DND-41 (cell line): ENCODE measurements around the gene NEUROG3.
"Not testable (repeated sequence)": the region's sequence is repeated elsewhere in the genome, so short reads cannot be mapped to it uniquely, and the experiment has no call there.

Source experiments
- ATAC-seq: fragments of 200-7000 bp; cut with Tn5 transposase; 3 replicates; pipeline ENCODE4 v1.9.1; 2021; ENCODE audit warnings: low read depth; ENCODE audit not compliant: insufficient read depth
- DNase-seq: peaks from one replicate; pipeline ENCODE4 v3.0.0-alpha.2; 2020
- H2AFZ ChIP-seq: 2 replicates; pipeline ENCODE4 v1.6.0; 2012; ENCODE audit warnings: low read depth, low read length
- H3K27ac ChIP-seq: 2 replicates; pipeline ENCODE4 v1.5.1; 2012; ENCODE audit warnings: low read length, inconsistent platforms
- H3K27me3 ChIP-seq: fragments of 200-600 bp; sonication (generic); 2 replicates; pipeline ENCODE4 v1.6.0; 2012; ENCODE audit warnings: low read length, mild to moderate bottlenecking, inconsistent platforms; ENCODE audit not compliant: insufficient read depth, poor library complexity
- H3K36me3 ChIP-seq: 2 replicates; pipeline ENCODE4 v1.5.1; 2012; ENCODE audit warnings: low read length, inconsistent platforms; ENCODE audit not compliant: insufficient read depth
- H3K4me1 ChIP-seq: 2 replicates; pipeline ENCODE4 v1.5.1; 2012; ENCODE audit warnings: mild to moderate bottlenecking, low read length; ENCODE audit not compliant: insufficient read depth
- H3K4me2 ChIP-seq: 2 replicates; pipeline ENCODE4 v1.6.0; 2012; ENCODE audit warnings: mild to moderate bottlenecking, moderate library complexity, low read length, inconsistent platforms; ENCODE audit not compliant: insufficient read depth
- H3K4me3 ChIP-seq, 2 experiments: fragments of 200-600 bp in 1 of 2; shearing (Covaris generic) in 1 of 2; 2 replicates each; pipeline ENCODE4 v1.5.1; 2012 to 2016; ENCODE audit warnings: inconsistent platforms in 2 of 2, low read length in 2 of 2, mild to moderate bottlenecking in 2 of 2, low read depth in 1 of 2, moderate library complexity in 1 of 2
- H3K79me2 ChIP-seq: 2 replicates; pipeline ENCODE4 v1.6.0; 2012; ENCODE audit warnings: low read length, inconsistent platforms; ENCODE audit not compliant: insufficient read depth
- H3K9ac ChIP-seq: 2 replicates; pipeline ENCODE4 v1.6.0; 2012; ENCODE audit warnings: low read depth, mild to moderate bottlenecking, inconsistent platforms, low read length, moderate library complexity
- H3K9me3 ChIP-seq: 2 replicates; pipeline ENCODE4 v1.5.1; 2012; ENCODE audit warnings: low read length, moderate library complexity, mild to moderate bottlenecking, inconsistent platforms; ENCODE audit not compliant: insufficient read depth, severe bottlenecking
- H4K20me1 ChIP-seq: 2 replicates; pipeline ENCODE4 v1.6.0; 2012; ENCODE audit warnings: low read length; ENCODE audit not compliant: insufficient read depth
- CTCF ChIP-seq: IDR thresholded peaks from 2 replicates; pipeline ENCODE4 v1.5.1; 2012; ENCODE audit warnings: borderline replicate concordance, low read length, moderate library complexity, mild to moderate bottlenecking; ENCODE audit not compliant: poor library complexity, severe bottlenecking; ENCODE audit errors: extremely low read depth
- EZH2 ChIP-seq: IDR thresholded peaks from 3 replicates; pipeline ENCODE4 v1.6.1; 2012; ENCODE audit warnings: borderline replicate concordance, low read depth, mild to moderate bottlenecking, moderate library complexity, low read length, inconsistent platforms; ENCODE audit not compliant: severe bottlenecking

NEUROG3 gene

GRCh38 chr10:69537449-69537848, 35.8 kb downstream of the NEUROG3 start:
- DNase-seq (no peak), ATAC-seq (no peak)
- Histone ChIP-seq H3K9ac (no peak overlapping the region), H3K4me1 (no peaks in the 10 kb centered on the region), H3K36me3 (no peaks in the 10 kb centered on the region), H3K79me2 (no peaks in the 10 kb centered on the region), H4K20me1 (no peaks in the 10 kb centered on the region), H3K27ac (no peak overlapping the region), H3K27me3 (no peaks in the 10 kb centered on the region), H3K4me3 (no peak overlapping the region), H3K4me2 (no peak overlapping the region), H2AFZ (no peak overlapping the region), H3K9me3 (peaks cover 17% of the 10 kb centered on the region)
- TF ChIP-seq CTCF = no peak
- no peak for TF ChIP-seq EZH2

GRCh38 chr10:69536521-69536920, 36.7 kb downstream of the NEUROG3 start:
- H3K27ac ChIP-seq, H3K36me3 ChIP-seq, ATAC-seq, DNase-seq, H3K9ac ChIP-seq, H2AFZ ChIP-seq, H3K79me2 ChIP-seq, H3K4me2 ChIP-seq, H4K20me1 ChIP-seq, H3K4me1 ChIP-seq, H3K27me3 ChIP-seq, H3K4me3 ChIP-seq: not testable (repeated sequence)
- H3K9me3 ChIP-seq = peaks cover 12% of the 10 kb centered on the region

GRCh38 chr10:69533658-69534057, 39.6 kb downstream of the NEUROG3 start:
- Histone ChIP-seq H3K27ac (no peak overlapping the region), H2AFZ (no peak overlapping the region), H3K9ac (no peak overlapping the region), H3K27me3 (no peaks in the 10 kb centered on the region), H4K20me1 (no peaks in the 10 kb centered on the region), H3K4me1 (no peaks in the 10 kb centered on the region), H3K36me3 (no peaks in the 10 kb centered on the region), H3K9me3 (no peaks in the 10 kb centered on the region), H3K4me2 (no peak overlapping the region), H3K79me2 (no peaks in the 10 kb centered on the region), H3K4me3 (no peak overlapping the region)
- DNase-seq (no peak), ATAC-seq (no peak)
- no peak for TF ChIP-seq CTCF
- no peak for TF ChIP-seq EZH2

- Histone ChIP-seq H4K20me1 (no peaks in the 10 kb centered on the region), H3K4me3 (no peak overlapping the region), H3K36me3 (no peaks in the 10 kb centered on the region), H3K27me3 (peaks cover 3% of the 10 kb centered on the region), H3K4me2 (no peak overlapping the region), H3K4me1 (no peaks in the 10 kb centered on the region), H3K27ac (no peak overlapping the region), H3K9ac (no peak overlapping the region), H3K79me2 (no peaks in the 10 kb centered on the region), H2AFZ (no peak overlapping the region), H3K9me3 (no peaks in the 10 kb centered on the region)
- no peak for TF ChIP-seq EZH2
- TF ChIP-seq CTCF = no peak
- DNase-seq = no peak
- no peak for ATAC-seq
Observed at GRCh38 chr10:69527961-69528360, 45.3 kb downstream of the NEUROG3 start.
